HG03439 (cell line): ENCODE data around the gene TSEN15.

Experiments used
- ATAC-seq: cut with Tn5 transposase; IDR thresholded peaks from one replicate; pipeline ENCODE4 v1.9.1; 2021; ENCODE audit warnings: mild to moderate bottlenecking, moderate library complexity; ENCODE audit not compliant: unreplicated experiment

The TSEN15 gene

DNA sequence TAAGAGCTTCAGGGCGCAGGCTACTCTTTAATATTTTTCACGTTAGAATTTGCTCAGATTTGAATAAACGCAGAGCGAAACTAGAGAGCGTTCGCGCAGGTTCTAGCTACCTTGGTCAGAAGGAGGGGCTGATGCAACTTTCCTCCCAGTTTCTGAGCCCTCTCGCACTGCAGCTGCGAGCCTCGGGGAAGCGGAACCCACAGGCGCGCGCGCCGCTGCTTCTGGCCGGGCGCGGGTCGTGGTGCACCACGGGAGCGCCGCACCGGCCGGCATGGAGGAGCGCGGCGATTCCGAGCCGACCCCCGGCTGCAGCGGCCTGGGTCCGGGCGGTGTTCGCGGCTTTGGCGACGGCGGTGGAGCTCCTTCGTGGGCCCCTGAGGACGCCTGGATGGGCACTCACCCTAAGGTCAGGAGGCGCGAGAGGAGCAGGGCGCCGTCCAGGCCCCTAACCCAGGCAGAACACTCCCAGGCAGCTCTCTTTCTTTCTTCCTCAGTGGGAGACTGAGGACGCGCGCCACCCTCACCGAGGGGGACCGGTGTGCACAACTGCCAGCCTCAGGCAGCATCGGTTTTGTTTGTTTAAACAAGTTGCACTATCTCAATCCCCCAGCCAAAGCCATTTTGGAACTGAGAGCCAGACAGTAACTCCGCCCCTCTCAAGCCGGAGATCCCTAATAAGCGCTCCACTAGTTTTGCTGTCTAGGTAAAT is at the start of gene TSEN15:
TSS of gene TSEN15 (plus strand) at position 246 of the 709 bp plus-strand sequence. CDS start at position 272, 26 bp downstream.
- peak; percentile 97 for ATAC-seq

DNA sequence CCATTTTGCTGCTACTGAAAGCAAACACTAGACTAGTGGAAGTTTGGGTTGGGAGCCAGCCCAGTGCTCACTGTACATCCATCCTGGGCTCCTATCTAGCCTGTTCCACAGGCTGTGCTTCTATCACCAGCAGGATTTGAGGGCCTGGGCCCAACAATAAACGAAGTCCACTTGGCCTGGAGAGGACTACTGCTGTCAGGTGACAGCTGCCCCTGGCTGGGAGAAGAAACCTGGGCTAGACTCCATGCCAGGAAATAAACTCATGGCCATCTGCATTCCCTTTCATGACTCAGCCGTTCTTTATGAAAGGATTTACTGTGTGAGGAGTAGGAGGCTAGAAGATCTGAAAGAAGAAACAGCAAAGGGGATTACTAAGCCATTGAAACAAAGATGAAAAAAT is 49.5 kb upstream of the TSEN15 start:
- ATAC-seq: no peak

DNA sequence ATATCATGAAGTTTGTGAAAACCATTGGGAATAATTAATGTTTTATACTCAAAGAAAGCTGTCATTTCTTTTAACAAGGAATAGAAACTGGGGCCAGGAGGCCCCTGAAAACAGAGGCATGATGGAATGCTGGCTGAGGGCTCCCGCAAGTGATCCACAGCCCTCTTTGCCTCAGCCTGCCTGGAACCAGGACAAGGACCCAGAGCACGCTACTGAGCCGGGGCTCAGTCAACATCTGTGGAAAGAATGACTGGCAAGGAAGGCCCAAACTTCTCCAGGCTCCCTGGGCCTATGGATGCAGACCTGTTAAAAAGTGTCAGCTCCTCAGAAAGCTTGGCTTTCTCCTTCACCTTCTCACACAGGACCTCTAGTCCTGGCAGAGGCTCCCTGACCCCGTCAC is 46.6 kb upstream of the TSEN15 start:
- no peak for ATAC-seq

DNA sequence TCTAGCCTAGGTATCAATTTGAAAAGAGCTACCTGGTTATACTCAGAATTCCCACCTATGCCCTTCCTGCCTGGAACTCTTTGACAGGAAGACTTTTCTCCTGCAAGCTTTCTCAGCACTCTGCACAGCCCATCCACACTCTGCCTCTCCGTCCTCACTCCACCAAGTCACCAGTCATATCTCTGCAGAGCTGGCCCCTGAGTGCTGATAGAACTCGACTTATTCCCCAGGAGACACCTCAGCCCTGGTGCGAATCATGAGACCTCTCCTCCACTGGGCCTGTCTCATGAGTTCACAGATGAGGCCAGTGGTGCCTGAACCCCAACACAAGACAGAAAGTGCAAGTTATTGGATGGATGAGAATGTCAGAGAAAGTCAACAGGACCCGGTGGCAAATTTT is 46.0 kb upstream of the TSEN15 start:
- no peak for ATAC-seq

DNA sequence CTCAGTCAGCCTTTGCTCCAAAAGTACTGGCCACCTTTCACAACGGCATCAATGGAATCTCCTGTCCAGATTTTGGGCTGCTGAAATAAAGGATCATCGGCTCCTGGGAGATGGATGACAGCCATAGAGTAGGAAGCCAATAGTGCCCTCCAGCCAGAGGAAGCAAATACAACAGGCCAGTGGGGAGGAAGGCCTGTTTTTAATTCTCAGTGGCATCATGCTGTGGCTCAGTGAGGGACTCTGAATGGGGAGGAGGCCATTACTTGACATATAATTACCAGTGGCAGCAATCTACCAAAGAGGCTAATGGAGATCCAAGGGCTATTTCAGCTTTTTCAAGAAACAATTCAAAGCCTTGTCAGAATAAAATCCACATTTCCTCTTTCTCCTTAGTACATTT is 40.7 kb upstream of the TSEN15 start:
- no peak for ATAC-seq

DNA sequence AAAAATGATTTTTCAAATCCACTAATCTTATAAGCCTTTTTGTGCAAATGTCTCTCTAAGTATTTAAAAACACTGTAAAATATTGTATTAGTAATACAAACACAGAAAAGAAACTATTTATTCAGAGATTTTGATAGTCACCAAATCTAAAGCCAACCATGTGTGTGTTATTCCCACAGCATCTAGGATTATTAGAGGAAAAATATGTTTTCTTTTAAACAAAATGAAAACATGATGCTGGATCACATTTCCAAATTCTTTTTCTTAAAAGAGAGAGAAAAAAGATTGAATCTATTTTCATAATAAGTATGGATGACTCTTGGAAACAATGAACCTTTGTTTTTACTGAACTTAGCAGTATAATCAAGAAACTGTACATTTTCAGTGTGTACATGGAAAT is 39.3 kb upstream of the TSEN15 start:
- no peak for ATAC-seq

DNA sequence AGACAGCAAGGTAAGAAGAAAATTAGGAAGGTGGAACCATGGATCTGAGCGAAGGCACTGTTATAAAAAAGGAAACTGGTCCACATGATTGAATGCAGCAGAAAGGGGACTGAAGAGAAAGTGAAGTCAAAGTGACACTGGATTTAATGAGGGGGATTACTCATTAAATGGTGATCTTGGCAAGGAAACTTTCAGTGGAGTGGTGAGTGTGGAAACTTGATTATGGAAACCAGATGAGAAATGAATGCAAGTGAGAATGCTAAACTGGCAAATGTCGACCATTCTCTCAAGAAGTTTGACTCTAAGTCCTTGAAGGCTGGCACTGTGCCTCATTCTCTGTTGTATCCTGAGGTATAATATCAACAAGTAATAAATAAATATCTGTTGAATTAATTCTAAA is 37.3 kb upstream of the TSEN15 start:
- ATAC-seq: no peak

DNA sequence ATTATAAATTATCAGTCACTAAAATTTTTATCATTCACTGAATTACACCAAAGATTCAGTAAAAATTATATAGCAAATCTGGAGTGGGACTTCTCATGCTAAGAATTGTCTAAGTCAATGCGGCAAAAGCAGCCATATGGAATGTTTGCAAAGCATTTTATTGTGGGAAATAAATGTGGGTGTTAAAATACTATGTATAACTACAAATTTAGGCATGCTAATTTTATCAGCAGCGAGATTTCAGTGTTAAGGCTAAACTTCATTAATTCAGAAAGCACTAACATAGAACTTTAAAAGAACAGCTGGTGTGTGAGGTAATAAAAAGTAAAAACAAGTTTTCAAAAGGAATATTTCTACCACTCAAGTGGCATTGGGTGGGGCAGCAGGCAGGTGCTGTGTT is 35.4 kb upstream of the TSEN15 start:
- ATAC-seq: no peak

DNA sequence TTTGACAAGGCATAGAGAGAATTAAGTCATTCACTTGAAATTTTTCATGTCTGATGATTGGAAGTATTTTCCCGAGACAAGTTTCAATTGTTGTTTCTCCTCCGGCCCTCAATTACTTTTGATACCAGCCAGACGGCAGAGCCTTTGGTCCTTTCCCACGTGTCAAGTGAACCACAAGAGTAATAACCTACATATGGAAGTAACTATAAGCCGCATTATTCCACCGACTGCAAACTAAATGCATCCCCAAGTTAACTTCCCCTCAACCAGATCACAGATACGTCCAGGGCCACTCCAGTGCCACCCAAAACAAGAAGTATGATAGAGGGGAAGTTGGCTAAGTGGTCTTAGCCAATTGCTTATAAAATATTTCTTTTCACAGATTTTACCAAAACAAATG is 34.2 kb upstream of the TSEN15 start:
- ATAC-seq: no peak

DNA sequence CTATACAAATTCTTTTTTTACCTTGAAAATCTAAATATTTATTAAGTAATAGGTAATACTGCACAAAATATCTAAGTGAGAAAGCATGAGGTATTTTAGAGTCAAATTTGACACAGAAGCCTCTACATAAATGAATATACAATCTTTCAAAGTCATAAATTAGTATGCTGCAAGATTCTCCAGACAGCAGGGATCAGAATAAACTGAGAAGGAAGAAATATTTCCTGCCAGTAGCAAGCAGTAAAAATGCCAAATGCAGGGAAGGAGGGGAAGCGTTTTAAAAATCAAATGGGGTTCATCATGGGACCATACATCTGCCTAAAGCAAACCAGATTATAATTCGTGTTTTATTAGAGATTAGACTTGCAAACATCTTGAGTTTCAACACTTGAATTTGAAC is 32.9 kb upstream of the TSEN15 start:
- no peak for ATAC-seq

DNA sequence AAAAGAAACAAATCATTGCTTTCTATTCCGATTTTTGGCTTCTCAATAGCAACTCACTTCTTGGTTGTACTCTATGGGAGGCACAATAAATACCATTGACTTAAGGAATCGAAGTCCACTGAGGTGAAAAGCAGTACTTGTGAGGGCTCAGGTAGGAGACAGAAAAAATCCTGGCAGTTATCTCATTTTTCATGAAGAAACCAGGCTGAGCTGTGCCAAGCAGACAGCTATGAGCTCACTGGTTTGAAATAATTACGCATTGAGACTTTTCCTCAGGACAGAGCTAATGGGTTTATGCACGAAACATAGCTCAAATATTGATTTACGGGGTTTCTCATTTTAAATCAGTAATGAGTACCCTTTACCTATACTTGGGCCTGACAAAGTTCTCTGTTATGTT is 32.5 kb upstream of the TSEN15 start:
- no peak for ATAC-seq

DNA sequence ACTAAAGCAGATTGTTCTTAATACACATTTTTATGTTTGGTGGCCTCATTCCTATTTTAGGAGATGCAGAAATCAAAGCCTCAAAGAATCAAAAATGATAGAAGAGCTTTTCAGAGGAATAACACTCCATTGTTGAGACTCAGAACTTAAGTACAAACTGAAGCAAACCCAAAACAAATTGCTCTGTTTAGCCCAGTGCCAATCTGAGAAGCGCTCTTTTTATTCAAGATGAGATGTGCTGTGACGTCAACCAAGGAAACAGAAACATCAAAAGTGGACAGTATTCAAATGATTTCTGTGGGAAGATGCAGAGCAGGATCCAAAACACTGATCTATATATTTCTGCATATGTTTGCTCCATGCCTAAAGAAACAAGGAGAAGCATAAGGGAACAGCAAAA is 32.0 kb upstream of the TSEN15 start:
- ATAC-seq: no peak

DNA sequence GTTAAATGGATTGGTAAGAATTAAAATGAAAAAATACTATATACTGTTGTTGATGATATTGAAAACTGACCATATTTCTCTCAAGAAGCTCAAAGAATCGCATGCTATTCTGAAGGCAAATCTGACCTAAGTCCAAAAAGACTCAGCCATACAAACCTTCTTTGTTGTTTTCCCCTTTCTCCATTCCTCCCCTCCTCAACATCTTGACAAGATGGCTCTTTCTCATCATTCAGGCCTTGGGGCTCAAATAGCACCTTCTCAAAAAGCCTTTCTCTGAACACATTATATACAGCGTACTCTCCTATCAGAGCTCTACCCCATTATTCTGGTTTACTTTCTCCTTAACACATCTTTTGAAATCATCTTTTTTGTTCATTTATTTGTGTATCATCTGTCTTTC is 31.2 kb upstream of the TSEN15 start:
- no peak for ATAC-seq

DNA sequence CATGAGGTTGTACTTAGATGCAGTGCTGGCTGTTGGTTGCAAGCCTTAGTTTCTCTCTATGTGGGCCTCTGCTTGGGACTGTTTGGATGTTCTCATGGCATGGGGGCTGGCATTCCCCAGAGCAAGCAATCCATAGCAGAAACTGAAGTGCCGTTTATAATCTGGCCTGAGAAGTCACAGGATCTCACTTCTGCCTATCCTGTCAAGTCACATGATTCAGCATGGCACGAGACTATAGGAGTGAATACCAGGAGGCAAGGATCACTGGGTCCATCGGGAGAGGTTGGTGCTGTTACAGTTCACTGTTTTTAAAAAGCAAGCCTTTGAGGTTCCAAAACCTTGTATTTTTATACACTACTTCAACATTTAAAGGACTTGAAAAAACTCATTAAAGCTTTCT is 30.7 kb upstream of the TSEN15 start:
- no peak for ATAC-seq

DNA sequence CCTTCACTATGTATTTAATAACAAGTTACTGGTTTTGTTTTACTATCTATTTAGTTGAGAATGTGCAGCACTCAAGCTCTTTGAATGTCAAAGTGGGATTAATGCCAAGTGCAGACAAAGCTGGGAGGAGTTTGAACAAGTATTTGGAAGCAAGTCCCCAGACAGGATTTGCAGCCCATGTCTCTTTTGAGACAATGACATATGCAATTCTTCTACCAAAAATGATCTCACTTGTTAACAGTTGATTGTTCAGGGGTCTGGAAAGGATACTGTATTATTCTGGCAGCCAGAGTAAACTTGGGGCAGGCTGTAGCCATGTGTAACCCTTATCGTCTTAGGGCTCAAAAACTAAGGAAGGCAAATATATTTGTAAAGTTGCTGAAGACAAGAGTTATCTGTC is 29.8 kb upstream of the TSEN15 start:
- no peak for ATAC-seq

DNA sequence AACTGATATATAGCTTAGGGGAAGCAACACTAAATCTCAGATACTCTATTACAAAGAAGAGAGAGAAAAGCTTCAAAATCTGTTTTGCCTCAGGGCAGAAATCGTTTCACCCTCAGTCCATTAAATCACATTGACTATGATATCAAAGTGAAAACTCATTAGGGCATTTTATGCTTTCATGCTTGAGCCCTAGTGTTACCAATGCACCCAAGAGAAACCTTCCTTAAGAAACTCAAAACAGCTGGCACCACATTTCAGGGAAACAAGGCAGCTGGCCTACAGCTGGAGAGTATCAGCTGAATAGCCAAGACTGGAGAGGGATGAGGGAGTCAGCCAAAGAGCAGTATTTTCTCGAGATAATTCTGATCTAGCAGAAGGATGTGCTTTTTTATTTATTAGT is 28.9 kb upstream of the TSEN15 start:
- no peak for ATAC-seq

DNA sequence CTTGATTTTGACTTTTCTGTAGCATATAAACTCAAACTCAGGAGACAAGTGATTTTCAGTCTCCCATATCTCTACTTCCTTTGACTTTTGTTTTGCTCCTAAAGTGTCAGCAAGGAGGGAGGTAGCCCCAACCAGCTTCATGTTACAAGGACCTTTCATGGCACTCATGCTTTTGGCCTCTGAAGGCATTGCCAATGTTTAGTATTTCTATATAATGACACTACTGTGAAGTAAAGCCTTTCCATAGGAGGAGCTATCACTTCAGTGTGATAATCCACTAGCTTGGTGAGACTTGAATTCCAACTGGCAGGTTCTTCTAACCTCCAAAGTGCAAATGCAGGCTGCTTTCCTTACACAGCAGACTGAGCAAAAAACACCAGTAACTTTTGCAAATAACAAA is 28.4 kb upstream of the TSEN15 start:
- ATAC-seq: no peak

DNA sequence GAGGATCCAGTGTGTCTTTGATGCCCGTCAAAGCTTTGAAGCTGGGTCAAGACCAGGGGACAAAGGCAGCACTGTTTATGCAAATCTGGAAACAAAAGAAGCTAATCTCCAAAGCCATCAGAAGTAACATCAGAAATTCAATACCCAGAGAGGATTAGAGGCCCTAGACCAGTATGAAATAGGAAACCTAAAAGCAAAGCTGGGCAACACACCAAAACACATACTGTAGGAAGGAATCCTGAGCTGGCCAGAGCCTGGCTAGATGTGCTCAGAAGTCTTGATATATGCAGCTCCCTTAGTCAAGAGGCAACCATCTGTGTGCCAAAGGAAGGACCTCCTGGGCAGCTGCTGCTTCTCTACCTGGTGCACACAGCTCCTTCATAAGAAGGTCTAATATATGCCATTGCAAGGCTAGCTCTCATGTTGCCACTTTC is 26.3 kb upstream of the TSEN15 start:
- ATAC-seq: no peak

DNA sequence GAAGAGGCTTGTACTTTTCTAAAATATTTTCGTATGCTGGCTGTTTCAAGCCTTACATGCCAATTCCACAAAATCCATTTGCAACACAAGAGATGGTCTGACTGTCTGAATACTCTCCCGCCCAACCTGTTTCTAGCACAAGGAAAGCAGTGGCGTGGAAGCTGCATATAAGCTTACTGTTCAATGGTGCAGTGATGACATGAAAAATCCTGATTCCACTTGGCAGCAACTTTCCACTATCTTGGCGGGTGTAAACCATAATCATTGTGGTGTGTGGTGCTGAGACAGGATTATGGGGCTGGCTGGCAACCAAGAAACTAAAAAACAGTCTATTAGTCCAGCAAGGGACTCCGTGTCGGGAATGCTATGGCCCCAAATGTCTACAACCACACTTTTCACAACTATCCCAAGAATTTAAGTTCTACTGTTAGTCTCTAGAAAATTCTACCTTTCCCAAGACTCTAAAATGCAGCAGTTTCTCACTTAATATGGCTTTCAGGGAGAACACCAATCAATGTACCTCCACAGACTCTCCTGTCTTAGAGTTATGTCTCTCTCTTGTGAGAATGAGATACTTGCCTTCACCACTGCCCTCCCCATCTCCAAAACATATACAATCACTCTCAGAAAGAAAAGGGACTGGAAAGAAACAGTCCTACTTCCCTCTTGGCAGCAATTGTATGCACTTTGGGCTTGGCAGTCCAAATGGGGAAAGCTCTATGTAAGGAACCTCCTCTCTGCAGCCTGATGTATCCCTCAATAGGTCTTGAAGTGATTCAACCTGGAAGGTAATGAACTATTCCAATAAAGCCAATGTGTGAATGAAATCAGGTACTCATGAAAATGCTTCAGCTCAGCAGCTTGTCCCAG is 23.5 kb upstream of the TSEN15 start:
- ATAC-seq: no peak

DNA sequence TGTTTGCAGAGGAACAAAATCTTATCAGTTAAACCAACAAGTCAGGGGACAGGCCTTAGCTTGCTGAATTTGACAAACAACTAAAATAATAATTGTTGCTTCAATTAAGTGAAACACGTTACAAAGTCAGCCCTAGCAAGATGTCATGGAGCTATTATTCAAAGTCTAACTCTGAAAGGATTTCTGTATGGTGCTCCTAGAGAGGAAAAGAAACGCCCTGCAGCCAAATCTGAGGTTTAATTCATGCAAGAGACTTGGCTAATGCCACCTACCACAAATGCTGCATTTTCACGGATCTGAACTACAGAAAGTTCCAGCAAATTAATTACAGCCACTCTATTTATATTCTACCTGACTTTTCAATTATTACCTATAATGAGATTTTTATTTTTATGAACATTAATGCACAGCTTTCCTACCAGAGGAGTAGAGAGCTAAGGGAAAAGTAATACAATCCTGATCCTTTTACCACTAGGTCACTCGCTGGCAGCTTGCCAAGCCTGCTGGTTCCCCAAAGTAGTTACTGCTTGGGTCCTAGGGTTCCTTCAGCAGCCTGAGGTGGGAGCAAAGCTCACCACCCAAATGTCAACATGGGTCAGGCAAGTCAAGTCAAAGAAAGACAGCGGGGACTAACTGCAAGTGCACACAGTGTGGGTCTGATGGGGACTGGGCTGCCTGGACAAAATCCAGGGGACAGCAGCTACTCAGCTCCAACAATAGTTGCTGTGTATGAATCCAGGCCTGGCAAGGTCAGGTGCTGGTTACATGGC is 22.5 kb upstream of the TSEN15 start:
- no peak for ATAC-seq

DNA sequence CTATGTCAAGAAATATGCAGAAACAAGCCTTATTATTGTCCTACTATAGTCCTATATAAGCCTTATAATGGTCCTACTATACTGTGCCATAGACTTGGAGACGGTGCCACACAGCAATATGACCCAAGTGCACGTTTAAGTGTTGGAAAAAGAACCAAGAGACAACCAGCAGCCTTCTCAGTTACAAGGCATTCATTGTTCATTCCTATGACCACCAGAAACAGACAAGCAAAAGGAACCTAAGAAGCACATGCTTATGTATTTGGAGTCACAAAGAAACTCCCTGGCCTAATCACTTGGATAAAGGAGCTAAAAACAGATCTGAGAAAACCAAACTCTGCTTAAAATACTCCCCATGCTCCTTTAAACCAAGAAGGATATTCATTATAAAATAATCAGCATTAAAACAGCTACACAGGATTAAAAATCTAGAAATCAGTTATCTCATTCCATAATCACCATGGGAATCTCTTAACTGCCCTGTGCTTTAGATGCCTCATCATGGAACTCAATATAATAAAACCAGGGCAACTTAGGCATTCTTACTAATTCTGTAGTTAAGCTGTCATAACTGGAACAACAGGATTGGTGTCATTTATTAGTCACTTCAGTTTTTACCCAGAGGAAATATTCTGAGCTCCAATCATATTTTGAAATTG is 21.0 kb upstream of the TSEN15 start:
- ATAC-seq: no peak
